ENCODE results near the gene OR8D1.
"Not testable (repeated sequence)": the region's sequence is repeated elsewhere in the genome, so short reads cannot be mapped to it uniquely, and the experiment has no call there.

Gene OR8D1

GRCh38 chr11:124294687-124295086 lies 19.1 kb downstream of the OR8D1 start:
- no peak for TF ChIP-seq CTCF (IDR thresholded peaks at IDR 0.05; ENCODE audit: low read depth, low read length)
- no peak overlapping the region for H3K4me3 ChIP-seq (ENCODE audit: low read depth, low read length)

GRCh38 chr11:124285610-124286344 lies 28.0 kb downstream of the OR8D1 start:
- H3K4me3 ChIP-seq (ENCODE audit: low read depth, low read length), result no peak overlapping the region
- no peak for TF ChIP-seq CTCF (IDR thresholded peaks at IDR 0.05; ENCODE audit: low read depth, low read length)

GRCh38 chr11:124278261-124278660 lies 35.5 kb downstream of the OR8D1 start:
- no peak for TF ChIP-seq CTCF (IDR thresholded peaks at IDR 0.05; ENCODE audit: low read depth, low read length)
- H3K4me3 ChIP-seq (ENCODE audit: low read depth, low read length), result no peak overlapping the region

GRCh38 chr11:124277804-124278203 lies 35.9 kb downstream of the OR8D1 start:
- no peak overlapping the region for H3K4me3 ChIP-seq (ENCODE audit: low read depth, low read length)
- no peak for TF ChIP-seq CTCF (IDR thresholded peaks at IDR 0.05; ENCODE audit: low read depth, low read length)

GRCh38 chr11:124277207-124277606 lies 36.5 kb downstream of the OR8D1 start:
- H3K4me3 ChIP-seq (ENCODE audit: low read depth, low read length), result no peak overlapping the region
- TF ChIP-seq CTCF (IDR thresholded peaks at IDR 0.05; ENCODE audit: low read depth, low read length), result no peak

GRCh38 chr11:124276081-124276480 lies 37.7 kb downstream of the OR8D1 start:
- H3K4me3 ChIP-seq (ENCODE audit: low read depth, low read length), result no peak overlapping the region
- no peak for TF ChIP-seq CTCF (IDR thresholded peaks at IDR 0.05; ENCODE audit: low read depth, low read length)

GRCh38 chr11:124274000-124274399 lies 39.7 kb downstream of the OR8D1 start:
- H3K4me3 ChIP-seq (ENCODE audit: low read depth, low read length), result no peak overlapping the region
- TF ChIP-seq CTCF (IDR thresholded peaks at IDR 0.05; ENCODE audit: low read depth, low read length), result no peak

- not testable (repeated sequence) for H3K4me3 ChIP-seq (ENCODE audit: low read depth, low read length)
Observed at GRCh38 chr11:124270886-124271285, 42.9 kb downstream of the OR8D1 start.

GRCh38 chr11:124265041-124265440 lies 48.7 kb downstream of the OR8D1 start:
- not testable (repeated sequence) for H3K4me3 ChIP-seq (ENCODE audit: low read depth, low read length)

Data from WI38 (cell line).